ENCODE results near the gene TRIP11. TPM values are rescaled to one million over a fixed set of nuclear protein-coding genes. Genes with fewer than 3 reads are reported as not detected.

Gene TRIP11
- total RNA-seq, 1 donor, result 53.3 TPM

GRCh38 chr14:92041203-92041602 is 1.3 kb upstream of the TRIP11 start:
- H3K4me3 ChIP-seq (ENCODE audit: low read depth, low read length), result peak overlapping the region; percentile 97

GRCh38 chr14:92040431-92041051 is 682 bp upstream of the TRIP11 start:
- no peak for TF ChIP-seq CTCF (IDR thresholded peaks at IDR 0.05; ENCODE audit: insufficient read depth, low read length)
- peak; percentile 37 for DNase-seq (ENCODE audit: low read depth)
- peak overlapping the region; percentile 97 for H3K4me3 ChIP-seq (ENCODE audit: low read depth, low read length)

More at GRCh38 chr14:92041203-92041602, 1.3 kb upstream of the TRIP11 start:
- DNase-seq (ENCODE audit: low read depth), result no peak
- no peak for TF ChIP-seq CTCF (IDR thresholded peaks at IDR 0.05; ENCODE audit: insufficient read depth, low read length)

GRCh38 chr14:92039063-92039718 is 668 bp downstream of the TRIP11 start:
- peak; percentile 72 for DNase-seq (ENCODE audit: low read depth)
- peak overlapping the region; percentile 97 for H3K4me3 ChIP-seq (ENCODE audit: low read depth, low read length)
- TF ChIP-seq CTCF (IDR thresholded peaks at IDR 0.05; ENCODE audit: insufficient read depth, low read length), result no peak

GRCh38 chr14:92037989-92038388 is 1.9 kb downstream of the TRIP11 start:
- peak overlapping the region; percentile 97 for H3K4me3 ChIP-seq (ENCODE audit: low read depth, low read length)
- DNase-seq (ENCODE audit: low read depth), result peak; percentile 12
- no peak for TF ChIP-seq CTCF (IDR thresholded peaks at IDR 0.05; ENCODE audit: insufficient read depth, low read length)

- no peak for DNase-seq (ENCODE audit: low read depth)
- no peak overlapping the region for H3K4me3 ChIP-seq (ENCODE audit: low read depth, low read length)
- no peak for TF ChIP-seq CTCF (IDR thresholded peaks at IDR 0.05; ENCODE audit: insufficient read depth, low read length)
Observed at GRCh38 chr14:92035890-92036289, 4.0 kb downstream of the TRIP11 start.

GRCh38 chr14:92033906-92034687 is 5.8 kb downstream of the TRIP11 start:
- DNase-seq (ENCODE audit: low read depth), result no peak
- no peak for TF ChIP-seq CTCF (IDR thresholded peaks at IDR 0.05; ENCODE audit: insufficient read depth, low read length)

More at GRCh38 chr14:92033906-92034687, 5.8 kb downstream of the TRIP11 start:
- H3K4me3 ChIP-seq (ENCODE audit: low read depth, low read length), result no peak overlapping the region

Data from fibroblast of the aortic adventitia (primary cell).